Gastroesophageal sphincter (tissue), 3 donors: ENCODE measurements around the gene ILRUN.

Experiments
- CTCF ChIP-seq, 4 experiments: fragments of 200-600 bp in 2 of 4; fragments of 450-650 bp in 2 of 4; sonication (generic) in 1 of 4; IDR thresholded peaks; one replicate each; pipeline ENCODE4 v1.5.1; 2017 to 2019; ENCODE audit warnings: antibody characterized with exemption in 4 of 4, mild to moderate bottlenecking in 2 of 4, moderate library complexity in 2 of 4
- EP300 ChIP-seq: sonication (generic); formaldehyde crosslinking; IDR thresholded peaks from one replicate; pipeline ENCODE4 v1.6.1; 2017; ENCODE audit warnings: antibody characterized with exemption, mild to moderate bottlenecking
- POLR2A ChIP-seq, 2 donors: fragments of 450-650 bp; IDR thresholded peaks; one replicate each; pipeline ENCODE4 v1.6.1; 2017; ENCODE audit warnings: antibody characterized with exemption in 2 of 2, mild to moderate bottlenecking in 2 of 2, moderate library complexity in 1 of 2

DNA sequence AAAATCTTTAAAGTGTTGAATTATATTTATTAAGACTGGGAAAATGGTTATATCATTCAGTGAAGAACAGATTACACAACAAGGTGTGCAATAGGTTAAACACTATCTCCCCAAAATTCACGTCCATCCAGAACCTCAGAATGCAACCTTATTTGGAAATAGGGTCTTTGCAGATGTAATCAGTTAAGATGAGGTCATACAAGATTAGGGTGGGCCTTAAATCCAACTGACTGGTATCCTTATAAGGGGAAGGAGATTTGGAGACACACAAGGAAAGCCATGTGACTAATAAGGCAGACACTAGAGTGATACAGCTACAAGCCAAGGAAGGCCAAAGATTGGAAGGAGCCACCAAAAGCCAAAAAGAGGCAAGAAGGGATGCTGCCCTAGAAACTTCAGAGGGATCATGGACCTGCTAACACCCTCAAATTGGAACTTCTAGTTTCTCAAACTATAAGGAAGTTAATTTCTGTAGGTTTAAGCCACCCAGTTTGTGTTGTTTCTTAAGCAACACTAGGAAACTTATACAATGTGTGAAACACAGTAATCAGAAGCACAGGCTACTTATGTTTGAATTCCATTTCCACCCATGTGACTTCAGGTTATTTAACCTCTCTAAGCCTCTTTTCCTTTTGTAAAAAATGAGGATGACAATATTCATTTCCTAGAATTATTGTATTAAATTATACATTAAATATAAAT, 16.9 kb downstream of the ILRUN start:
- no peak for TF ChIP-seq CTCF (IDR thresholded peaks at IDR 0.05)
- TF ChIP-seq EP300 = no peak
- no peak for TF ChIP-seq POLR2A (IDR thresholded peaks at IDR 0.05)
